Panc1 (cell line): ENCODE data around the gene MRRF. TPM values are rescaled to one million over a fixed set of nuclear protein-coding genes. Genes with fewer than 3 reads are reported as not detected.

Source experiments
- ATAC-seq: fragments of 200-7000 bp; cut with Tn5 transposase; 2 replicates; pipeline ENCODE4 v1.9.1; 2020; ENCODE audit warnings: mild to moderate bottlenecking, moderate library complexity
- BruUV-seq: library from RNA; stranded (reverse); fragments of 400-500 nt; replicated peaks from 2 replicates; lab custom pipeline; 2021; lab: Mats Ljungman, UMichigan
- CTCF ChIA-PET: fragments of 300-600 bp; sonication (Branson Sonifier 250); formaldehyde crosslinking; loops from one replicate; lab custom pipeline; 2022; ENCODE audit warnings: antibody characterized with exemption; lab: Charles Lee
- POLR2A ChIA-PET: fragments of 300-600 bp; sonication (Branson Sonifier 250); formaldehyde crosslinking; loops from one replicate; lab custom pipeline; 2022; ENCODE audit warnings: antibody characterized with exemption; lab: Charles Lee
- DNase-seq: peaks from one replicate; pipeline ENCODE4 v3.0.0-alpha.2; 2010; ENCODE audit warnings: low read depth, low spot score
- H3K27ac ChIP-seq: 2 replicates; pipeline ENCODE4 v1.5.1; 2011; ENCODE audit warnings: mild to moderate bottlenecking, low read length, inconsistent platforms
- H3K27me3 ChIP-seq: fragments of 200-500 bp; sonication (Bioruptor generic); 2 replicates; pipeline ENCODE4 v1.6.0; 2014; ENCODE audit warnings: low read length, inconsistent platforms; ENCODE audit not compliant: control insufficient read depth, insufficient read depth
- H3K36me3 ChIP-seq: fragments of 200-500 bp; sonication (Bioruptor generic); 2 replicates; pipeline ENCODE4 v1.5.1; 2014; ENCODE audit warnings: inconsistent platforms, mild to moderate bottlenecking, low read length, moderate library complexity; ENCODE audit not compliant: control insufficient read depth, insufficient read depth
- H3K4me1 ChIP-seq: 2 replicates; pipeline ENCODE4 v1.5.1; 2011; ENCODE audit warnings: inconsistent platforms, mild to moderate bottlenecking, low read length, moderate library complexity; ENCODE audit not compliant: control insufficient read depth, insufficient read depth
- H3K4me3 ChIP-seq, 2 experiments: 2 replicates each; pipeline ENCODE4 v1.5.1; 2011 to 2012; ENCODE audit warnings: low read depth in 2 of 2, low read length in 2 of 2, mild to moderate bottlenecking in 2 of 2, inconsistent platforms in 1 of 2, moderate library complexity in 1 of 2
- H3K9me3 ChIP-seq: fragments of 200-500 bp; sonication (Bioruptor generic); 2 replicates; pipeline ENCODE4 v1.5.1; 2014; ENCODE audit warnings: low read depth, mild to moderate bottlenecking, inconsistent platforms, low read length, moderate library complexity; ENCODE audit not compliant: control insufficient read depth, insufficient read depth
- CTCF ChIP-seq: fragments of 450-650 bp; IDR thresholded peaks from 2 replicates; pipeline ENCODE4 v1.5.1; 2017; ENCODE audit warnings: mild to moderate bottlenecking
- POLR2AphosphoS5 ChIP-seq: IDR thresholded peaks from 2 replicates; pipeline ENCODE4 v1.6.1; 2012; ENCODE audit warnings: mild to moderate bottlenecking, low read depth, low read length, moderate library complexity
- REST ChIP-seq, 2 experiments: IDR thresholded peaks; 2 replicates each; pipeline ENCODE4 v1.6.1; 2011 to 2012; ENCODE audit warnings: low read depth in 2 of 2, control low read depth in 1 of 2, low read length in 1 of 2, mild to moderate bottlenecking in 1 of 2, moderate library complexity in 1 of 2; ENCODE audit not compliant: insufficient read depth in 1 of 2
- SIN3A ChIP-seq: IDR thresholded peaks from 2 replicates; pipeline ENCODE4 v1.6.1; 2012; ENCODE audit warnings: low read depth, mild to moderate bottlenecking, low read length, moderate library complexity, borderline replicate concordance; ENCODE audit not compliant: insufficient read depth
- TCF7L2 ChIP-seq: IDR thresholded peaks from 2 replicates; pipeline ENCODE4 v1.6.1; 2011; ENCODE audit warnings: mild to moderate bottlenecking, low read depth, low read length, inconsistent platforms
- in situ Hi-C: cut with HindIII; loops from 2 replicates; pipeline ENCODE4 v1.10.0; 2016; ENCODE audit warnings: low sequenced_read_pairs, low pct_unique_long_range_greater_than_20kb
- intact Hi-C: fragments of 100-400 bp; cut with micrococcal nuclease; formaldehyde crosslinking; loops from one replicate; pipeline ENCODE4 v1.10.0; 2022; ENCODE audit not compliant: unreplicated experiment
- total RNA-seq: library from RNA; stranded (reverse); gene quantifications from one replicate; pipeline ENCODE4 v1.2.1, GENCODE V29; 2021; ENCODE audit not compliant: unreplicated experiment

Gene MRRF
- total RNA-seq, 1 experiment from 2014 or later: 28.4 TPM

GRCh38 chr9:122367774-122368460 is 103.2 kb downstream of the MRRF start:
- no peaks in the 10 kb centered on the region for H3K36me3 ChIP-seq
- no peak overlapping the region; the same call in 1 of the 2 replicates for H3K27ac ChIP-seq
- ATAC-seq (no peak), DNase-seq (no peak)
- ChIA-PET POLR2A (no interaction called here), CTCF (no interaction called here)
- intact Hi-C loops: no loop called here
- BruUV-seq: no TSS peak
- TF ChIP-seq CTCF (no peak), SIN3A (no peak), TCF7L2 (no peak), POLR2AphosphoS5 (no peak), REST (IDR thresholded peaks at IDR 0.05; ENCODE audit: insufficient read depth in 1 of 2, low read depth in 2 of 2, low read length in 1 of 2) (no peak)
- H3K9me3 ChIP-seq: no peaks in the 10 kb centered on the region
- no peak overlapping the region for H3K4me3 ChIP-seq
- H3K4me1 ChIP-seq: no peaks in the 10 kb centered on the region; the same call in 1 of the 2 replicates
- no peaks in the 10 kb centered on the region for H3K27me3 ChIP-seq
- in situ Hi-C loops: no loop called here

- Histone ChIP-seq H3K4me3 (no peak overlapping the region), H3K27ac (no peak overlapping the region), H3K4me1 (no peaks in the 10 kb centered on the region; the same call in 1 of the 2 replicates), H3K9me3 (no peaks in the 10 kb centered on the region), H3K27me3 (no peaks in the 10 kb centered on the region), H3K36me3 (no peaks in the 10 kb centered on the region)
- ATAC-seq: no peak
- ChIA-PET CTCF (no interaction called here), POLR2A (no interaction called here)
- intact Hi-C loops: no loop called here
- DNase-seq: no peak
- BruUV-seq: no TSS peak
- in situ Hi-C loops: no loop called here
- TF ChIP-seq REST (IDR thresholded peaks at IDR 0.05; ENCODE audit: insufficient read depth in 1 of 2, low read depth in 2 of 2, low read length in 1 of 2): no peak
Observed at GRCh38 chr9:122368642-122369041, 104.0 kb downstream of the MRRF start.
